Common myeloid progenitor, CD34-positive (primary cell): ENCODE results near the gene ANKRD34B.
A peak's percentile ranks its signal among the peaks of the same experiment; 100 is the strongest.

Source experiments
- CTCF ChIA-PET: fragments of 350-600 bp; sonication (Branson Sonifier 250); formaldehyde crosslinking; loops from one replicate; lab custom pipeline; 2021; ENCODE audit warnings: antibody characterized with exemption; lab: Charles Lee
- POLR2A ChIA-PET: fragments of 350-600 bp; sonication (Branson Sonifier 250); formaldehyde crosslinking; loops from one replicate; lab custom pipeline; 2021; ENCODE audit warnings: antibody characterized with exemption; lab: Charles Lee
- DNase-seq, 3 donors: peaks; one replicate each; pipeline versions ENCODE4 v3.0.0 to v3.0.0-alpha.2; 2013
- H3K27ac ChIP-seq, 2 experiments: 1 replicate in 1 of 2; 2 replicates in 1 of 2; pipeline ENCODE4 v1.7.0; 2013; ENCODE audit warnings: inconsistent platforms in 2 of 2, low read length in 2 of 2, mild to moderate bottlenecking in 2 of 2, low read depth in 1 of 2, moderate library complexity in 1 of 2; ENCODE audit not compliant: severe bottlenecking in 2 of 2, insufficient read depth in 1 of 2, poor library complexity in 1 of 2
- H3K27me3 ChIP-seq, 5 experiments: replicated peaks in 2 of 5; 1 replicate in 3 of 5; 2 replicates in 2 of 5; pipeline versions ENCODE4 v1.6.1 to v1.7.0; 2013; ENCODE audit warnings: low read length in 4 of 5, mild to moderate bottlenecking in 2 of 5, moderate library complexity in 2 of 5, inconsistent platforms in 1 of 5; ENCODE audit not compliant: insufficient read depth in 5 of 5, control insufficient read depth in 4 of 5
- H3K36me3 ChIP-seq, 4 experiments: 1 replicate in 2 of 4; 2 replicates in 2 of 4; pipeline versions ENCODE4 v1.6.1 to v1.7.0; 2013; ENCODE audit warnings: low read length in 3 of 4, control low read depth in 1 of 4, mild to moderate bottlenecking in 1 of 4; ENCODE audit not compliant: control insufficient read depth in 4 of 4, insufficient read depth in 4 of 4
- H3K4me1 ChIP-seq, 4 experiments: 1 replicate in 3 of 4; 2 replicates in 1 of 4; pipeline versions ENCODE4 v1.6.1 to v1.7.1; 2013; ENCODE audit warnings: low read length in 3 of 4, mild to moderate bottlenecking in 3 of 4, control low read depth in 1 of 4, inconsistent platforms in 1 of 4, moderate library complexity in 1 of 4; ENCODE audit not compliant: control insufficient read depth in 4 of 4, insufficient read depth in 4 of 4; ENCODE audit errors: control extremely low read depth in 1 of 4
- H3K4me3 ChIP-seq, 7 experiments: 1 replicate in 4 of 7; 2 replicates in 3 of 7; pipeline versions ENCODE4 v1.5.1 to v1.7.0; 2013; ENCODE audit warnings: mild to moderate bottlenecking in 7 of 7, low read length in 6 of 7, moderate library complexity in 6 of 7, inconsistent platforms in 2 of 7, low read depth in 2 of 7, control low read depth in 1 of 7; ENCODE audit not compliant: insufficient read depth in 4 of 7, control insufficient read depth in 1 of 7; ENCODE audit errors: extremely low read depth in 1 of 7
- H3K9me3 ChIP-seq, 5 experiments: 1 replicate in 4 of 5; 2 replicates in 1 of 5; pipeline versions ENCODE4 v1.6.1 to v1.7.1; 2013; ENCODE audit warnings: low read length in 4 of 5, mild to moderate bottlenecking in 2 of 5, inconsistent platforms in 1 of 5, low read depth in 1 of 5, moderate library complexity in 1 of 5; ENCODE audit not compliant: control insufficient read depth in 4 of 5, insufficient read depth in 2 of 5; ENCODE audit errors: control extremely low read depth in 1 of 5
- WGBS: methylation state at CpG from one replicate; pipeline ENCODE4 v1.1.5; 2013; ENCODE audit not compliant: insufficient coverage; 5-methylcytosine and 5-hydroxymethylcytosine counted together

ANKRD34B gene

GRCh38 chr5:80607832-80608231 lies 37.8 kb upstream of the ANKRD34B start:
- Histone ChIP-seq H3K36me3 (peaks cover 0 to 2% (median 0%) of the 10 kb centered on the region in 4 experiments), H3K27me3 (no peaks in the 10 kb centered on the region), H3K4me3 (no peak overlapping the region), H3K4me1 (peaks cover 0 to 5% (median 0%) of the 10 kb centered on the region in 4 experiments), H3K27ac (no peak overlapping the region), H3K9me3 (peaks cover 0 to 8% (median 1%) of the 10 kb centered on the region in 5 experiments)
- no peak for DNase-seq
- POLR2A ChIA-PET = no interaction called here
- CTCF ChIA-PET = no interaction called here

- H3K27me3 ChIP-seq = no peaks in the 10 kb centered on the region
- CTCF ChIA-PET = no interaction called here
- peaks cover 0 to 8% (median 1%) of the 10 kb centered on the region in 5 experiments for H3K9me3 ChIP-seq
- H3K4me3 ChIP-seq = no peak overlapping the region
- H3K36me3 ChIP-seq = peaks cover 0 to 2% (median 0%) of the 10 kb centered on the region in 4 experiments
- no peak overlapping the region for H3K27ac ChIP-seq
- POLR2A ChIA-PET = no interaction called here
- H3K4me1 ChIP-seq = peaks cover 0 to 5% (median 0%) of the 10 kb centered on the region in 4 experiments
- DNase-seq = no peak
Observed at GRCh38 chr5:80607343-80607742, 37.3 kb upstream of the ANKRD34B start.

DNA sequence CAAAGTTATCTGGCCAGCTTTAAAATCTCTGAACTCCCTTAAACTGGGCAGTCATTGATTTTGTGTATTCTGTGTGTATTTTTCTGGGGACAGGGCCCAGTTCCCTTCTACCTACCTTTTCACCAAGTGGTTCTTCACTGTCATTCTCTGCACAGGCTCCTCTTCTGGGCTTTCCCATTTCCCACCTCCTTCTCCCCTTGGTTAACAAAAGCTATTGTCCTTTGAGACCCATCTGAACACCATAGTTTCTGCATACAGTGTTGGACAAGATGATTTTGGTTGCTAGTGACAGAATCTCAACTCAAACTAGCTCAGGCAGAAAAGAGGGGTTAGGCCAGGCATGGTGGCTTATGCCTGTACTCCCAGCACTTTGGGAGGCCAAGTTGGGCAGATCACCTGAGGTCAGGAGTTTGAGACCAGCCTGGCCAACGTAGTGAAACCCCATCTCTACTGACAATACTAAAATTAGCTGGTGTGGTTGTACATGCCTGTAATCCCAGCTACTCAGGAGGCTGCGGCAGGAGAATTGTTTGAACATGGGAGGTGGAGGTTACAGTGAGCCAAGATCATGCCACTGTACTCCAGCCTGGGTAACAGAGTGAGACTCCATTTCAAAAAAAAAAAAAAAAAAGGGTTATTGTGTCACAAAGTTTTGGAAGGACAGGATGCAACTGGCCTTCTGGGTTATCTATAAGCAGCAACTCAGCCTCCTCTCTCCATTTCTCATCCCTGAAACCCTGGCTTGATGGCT lies 31.0 kb upstream of the ANKRD34B start:
- CTCF ChIA-PET = no interaction called here
- Histone ChIP-seq H3K36me3 (no peaks in the 10 kb centered on the region), H3K4me3 (no peak overlapping the region), H3K27ac (no peak overlapping the region), H3K4me1 (no peaks in the 10 kb centered on the region), H3K27me3 (no peaks in the 10 kb centered on the region), H3K9me3 (no peaks in the 10 kb centered on the region)
- peak in 2 of 3 donors; percentile 40 to 54 for DNase-seq
- POLR2A ChIA-PET = no interaction called here
- no CpG with 5 or more reads among the region's 2 CpGs for WGBS

DNA sequence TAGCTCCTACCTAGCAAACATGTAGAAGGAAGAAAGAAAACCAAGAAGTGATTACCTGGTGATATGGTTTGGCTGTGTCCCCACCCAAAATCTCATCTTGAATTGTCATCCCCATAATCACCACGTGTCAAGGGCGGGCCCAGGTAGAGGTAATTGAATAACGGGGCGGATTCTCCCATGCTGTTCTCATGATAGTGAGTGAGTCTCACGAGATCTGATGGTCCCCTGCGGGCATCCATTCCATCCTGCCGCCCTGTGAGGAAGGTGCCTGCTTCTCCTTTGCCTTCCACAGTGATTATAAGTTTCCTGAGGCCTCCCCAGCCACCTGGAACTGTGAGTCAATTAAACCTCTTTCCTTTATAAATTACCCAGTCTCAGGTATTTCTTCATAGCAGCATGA lies 27.4 kb upstream of the ANKRD34B start:
- ChIA-PET POLR2A (no interaction called here), CTCF (no interaction called here)
- H3K27me3 ChIP-seq = no peaks in the 10 kb centered on the region
- H3K36me3 ChIP-seq = no peaks in the 10 kb centered on the region
- no peak for DNase-seq
- H3K4me3 ChIP-seq = no peak overlapping the region
- no peak overlapping the region for H3K27ac ChIP-seq
- 94% methylated on average over 6 of the region's 7 CpGs for WGBS
- H3K4me1 ChIP-seq = no peaks in the 10 kb centered on the region
- no peaks in the 10 kb centered on the region for H3K9me3 ChIP-seq

DNA sequence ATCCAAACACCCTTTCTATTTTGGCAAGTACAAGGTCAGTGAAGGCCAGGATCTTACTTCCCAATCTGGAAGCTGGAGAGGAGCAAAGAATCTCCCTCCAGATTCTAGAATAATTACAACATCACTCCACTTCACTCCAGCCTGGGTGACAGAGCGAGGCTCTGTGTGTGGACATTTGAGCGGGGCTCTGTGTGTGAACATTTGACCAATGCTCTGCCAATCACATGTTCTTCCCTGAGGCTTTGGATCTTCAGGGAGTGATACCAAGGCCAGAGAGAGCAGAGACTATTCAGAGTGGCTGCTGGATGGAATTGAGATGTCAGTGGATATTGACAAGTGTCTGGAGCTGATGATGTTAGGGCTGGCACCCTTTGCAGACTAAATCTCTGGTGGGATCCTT lies 24.7 kb upstream of the ANKRD34B start:
- H3K9me3 ChIP-seq = no peaks in the 10 kb centered on the region
- POLR2A ChIA-PET = no interaction called here
- CTCF ChIA-PET = no interaction called here

DNA sequence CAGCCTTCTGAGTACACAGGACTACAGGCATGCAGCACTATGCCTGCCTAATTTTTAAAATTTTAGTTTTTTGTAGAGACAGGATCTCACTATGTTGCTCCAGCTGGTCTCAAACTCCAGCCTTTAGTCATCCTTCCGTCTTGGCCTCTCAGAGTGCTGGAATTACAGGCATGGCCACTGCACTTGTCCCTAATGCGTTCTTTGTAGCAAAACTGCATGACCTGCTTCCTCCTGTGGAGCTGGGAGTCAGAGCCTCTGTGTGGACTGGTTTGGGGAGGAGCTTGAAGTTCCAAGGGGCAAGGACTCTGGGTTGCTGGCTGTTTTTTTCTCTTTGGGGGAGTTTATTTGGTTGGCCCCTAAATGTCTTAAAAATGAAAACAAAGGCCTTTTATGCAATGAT lies 22.7 kb upstream of the ANKRD34B start:
- Histone ChIP-seq H3K9me3 (no peaks in the 10 kb centered on the region), H3K4me3 (no peak overlapping the region), H3K27ac (no peak overlapping the region), H3K4me1 (no peaks in the 10 kb centered on the region), H3K36me3 (no peaks in the 10 kb centered on the region), H3K27me3 (no peaks in the 10 kb centered on the region)
- WGBS = 100% methylated on average over 2 of the region's 2 CpGs
- no peak for DNase-seq
- CTCF ChIA-PET = interaction anchor here (0.5 kb wide), 1 partner anchor 70 kb away, joined by 3 read pairs; no protein-coding TSS in a partner anchor
- POLR2A ChIA-PET = no interaction called here

More for the DNA sequence above, 24.7 kb upstream of the ANKRD34B start:
- no peak overlapping the region for H3K27ac ChIP-seq
- no peak overlapping the region for H3K4me3 ChIP-seq
- no peak for DNase-seq
- no peaks in the 10 kb centered on the region for H3K27me3 ChIP-seq
- H3K4me1 ChIP-seq = no peaks in the 10 kb centered on the region
- WGBS = 100% methylated on average over 1 of the region's 2 CpGs
- H3K36me3 ChIP-seq = no peaks in the 10 kb centered on the region

DNA sequence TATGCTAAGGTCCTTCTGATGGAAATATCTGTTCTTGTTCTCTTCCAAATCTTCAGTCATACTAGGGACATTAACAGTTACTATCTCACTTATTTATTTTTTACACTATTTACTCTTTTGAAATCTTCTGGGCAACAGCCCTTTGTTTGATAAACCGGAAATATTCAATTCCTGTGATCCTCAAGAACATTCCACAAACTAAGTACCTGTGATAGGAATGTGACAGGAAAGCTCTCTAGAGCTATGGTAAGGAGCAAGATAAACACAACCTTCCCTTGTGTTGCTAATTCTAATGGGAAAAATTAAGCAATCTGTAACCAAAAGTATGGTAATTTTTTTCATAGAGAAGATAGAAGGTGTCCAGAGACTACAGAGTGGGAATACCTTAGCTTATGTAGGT lies 22.0 kb upstream of the ANKRD34B start:
- POLR2A ChIA-PET = no interaction called here
- H3K4me3 ChIP-seq = no peak overlapping the region

More for the DNA sequence above, 22.0 kb upstream of the ANKRD34B start:
- H3K36me3 ChIP-seq = no peaks in the 10 kb centered on the region
- no peak for DNase-seq
- no peaks in the 10 kb centered on the region for H3K27me3 ChIP-seq
- no peaks in the 10 kb centered on the region for H3K9me3 ChIP-seq
- H3K27ac ChIP-seq = no peak overlapping the region
- no CpG with 5 or more reads among the region's 1 CpG for WGBS
- CTCF ChIA-PET = interaction anchor here (0.5 to 0.6 kb wide), 2 partner anchors 71 to 512 kb away, joined by 3 read pairs; no protein-coding TSS in a partner anchor
- no peaks in the 10 kb centered on the region for H3K4me1 ChIP-seq
